ENCODE data around the gene POT1.

Gene POT1

DNA sequence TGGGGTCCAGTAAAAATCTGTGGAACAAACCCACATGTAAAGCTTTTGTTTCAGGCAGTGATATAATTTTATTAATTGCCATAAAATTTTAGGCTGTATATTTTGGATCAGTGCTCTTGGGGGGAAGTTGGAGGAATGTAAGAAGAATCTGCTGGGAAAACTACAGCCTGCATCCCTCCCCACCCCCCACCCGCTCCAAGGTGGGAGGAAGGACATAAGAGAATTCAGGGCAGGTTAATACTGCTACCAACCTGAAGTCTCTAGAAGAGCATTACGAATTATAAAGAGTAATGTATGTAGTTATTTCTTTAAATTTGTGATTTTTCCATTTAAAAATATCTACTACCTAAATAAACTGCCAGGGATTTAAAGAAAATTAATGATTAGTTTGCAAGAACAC is 116.9 kb downstream of the POT1 start:
- in situ Hi-C loops (cut with MboI; ENCODE audit: low sequenced_read_pairs) = no loop called here

DNA sequence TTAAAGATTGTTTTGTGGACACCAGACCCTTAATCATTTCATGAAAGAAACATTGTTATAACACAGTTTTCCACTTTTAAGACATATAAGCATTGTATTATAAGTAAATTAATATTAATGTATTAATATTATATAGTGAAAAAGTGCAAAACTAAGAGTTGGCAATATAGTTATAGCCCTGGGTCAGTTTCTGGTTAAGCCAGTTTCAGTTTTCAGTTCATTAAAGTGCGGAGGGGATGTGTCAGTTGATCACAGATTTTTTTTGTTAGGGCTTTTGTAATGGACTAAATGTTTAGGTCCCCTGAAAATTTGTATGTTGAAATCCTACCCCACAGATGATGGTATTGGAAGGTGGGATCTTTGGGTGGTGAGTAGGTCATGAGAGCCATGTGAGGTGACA is 118.3 kb downstream of the POT1 start:
- in situ Hi-C loops (cut with MboI; ENCODE audit: low sequenced_read_pairs) = no loop called here

DNA sequence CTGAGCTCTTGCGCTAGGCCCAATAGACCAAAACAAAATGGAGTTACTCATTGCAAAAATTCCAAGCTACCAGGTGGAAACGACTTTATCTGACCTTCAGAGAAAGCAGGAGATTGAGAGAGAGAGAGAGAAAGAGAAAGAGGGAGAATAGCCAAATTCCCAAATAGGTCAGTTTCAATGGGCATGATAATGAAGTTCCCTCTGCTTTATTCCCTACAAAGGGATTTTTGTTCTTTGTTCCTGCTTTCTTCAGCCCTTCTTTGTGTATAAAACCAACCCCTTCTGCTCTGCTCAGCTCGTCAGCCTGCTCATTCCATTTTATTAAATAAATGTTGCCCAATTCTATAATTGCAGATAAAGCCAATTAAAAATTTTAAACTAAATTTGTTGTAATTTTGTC is 119.0 kb downstream of the POT1 start:
- in situ Hi-C loops (cut with MboI; ENCODE audit: low sequenced_read_pairs) = no loop called here

DNA sequence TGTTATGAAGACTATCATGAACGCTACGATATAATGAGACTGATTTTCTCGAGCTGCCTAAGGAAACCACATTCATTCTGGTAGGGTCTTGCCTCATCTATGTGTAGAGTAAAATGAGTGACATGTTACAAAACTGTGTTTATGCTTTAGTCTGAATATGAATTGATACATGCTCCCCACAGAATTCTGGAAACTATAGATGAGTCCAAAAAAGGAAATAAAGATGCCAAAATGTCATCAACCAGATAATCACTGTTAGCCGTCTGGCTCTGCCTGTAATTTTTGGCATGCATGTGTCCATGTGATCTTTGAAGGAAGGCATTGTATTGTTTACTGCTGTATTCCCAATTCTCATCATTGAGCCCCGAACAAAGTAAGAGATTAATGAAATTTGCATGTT is 121.4 kb downstream of the POT1 start:
- in situ Hi-C loops (cut with MboI; ENCODE audit: low sequenced_read_pairs) = no loop called here

DNA sequence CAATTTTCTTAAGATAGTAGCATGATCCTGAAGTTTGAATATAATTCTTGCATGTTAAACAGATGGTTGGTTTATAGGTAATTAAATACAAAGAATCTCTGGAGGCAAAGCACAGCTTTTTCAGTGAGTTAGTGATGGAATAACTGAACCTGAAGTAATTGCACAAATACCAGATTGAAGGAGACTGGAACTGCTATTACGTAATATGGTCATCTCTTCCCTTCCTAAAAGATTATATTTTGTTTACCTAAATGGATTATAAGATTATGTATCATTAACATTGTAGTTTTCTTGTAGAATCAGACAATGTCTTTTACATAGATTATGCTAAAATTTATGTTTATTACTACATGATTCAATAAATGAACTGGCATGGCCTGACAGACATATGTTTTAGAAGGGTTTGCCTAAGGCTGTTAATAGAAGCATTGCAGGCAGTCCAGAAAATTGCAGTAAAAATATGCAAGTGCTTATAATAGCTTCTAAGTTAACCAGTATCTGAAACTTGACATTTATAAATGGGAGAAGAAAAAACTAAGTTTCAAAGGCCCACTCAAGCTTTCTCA is 128.2 kb downstream of the POT1 start:
- in situ Hi-C loops (cut with MboI; ENCODE audit: low sequenced_read_pairs) = no loop called here

DNA sequence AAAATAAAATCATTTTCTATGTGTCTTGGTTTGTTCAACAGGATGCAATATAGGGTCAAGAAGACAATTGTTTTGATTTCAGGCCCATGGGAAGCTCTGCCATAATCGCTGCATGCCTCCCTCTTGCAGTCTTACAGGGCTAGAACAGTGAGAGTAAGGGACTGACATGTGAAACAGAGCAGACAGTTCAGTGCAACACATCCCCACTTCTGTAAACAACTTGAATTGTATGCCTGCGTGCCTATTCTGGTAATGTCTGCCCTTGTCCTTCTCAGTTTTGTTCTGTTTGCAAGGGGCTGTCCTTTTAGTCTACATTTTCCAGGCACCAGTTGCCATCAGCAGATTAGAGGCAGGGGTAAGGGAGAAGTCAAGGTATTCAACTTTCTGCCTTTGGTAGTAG is 129.2 kb downstream of the POT1 start:
- in situ Hi-C loops (cut with MboI; ENCODE audit: low sequenced_read_pairs) = no loop called here

DNA sequence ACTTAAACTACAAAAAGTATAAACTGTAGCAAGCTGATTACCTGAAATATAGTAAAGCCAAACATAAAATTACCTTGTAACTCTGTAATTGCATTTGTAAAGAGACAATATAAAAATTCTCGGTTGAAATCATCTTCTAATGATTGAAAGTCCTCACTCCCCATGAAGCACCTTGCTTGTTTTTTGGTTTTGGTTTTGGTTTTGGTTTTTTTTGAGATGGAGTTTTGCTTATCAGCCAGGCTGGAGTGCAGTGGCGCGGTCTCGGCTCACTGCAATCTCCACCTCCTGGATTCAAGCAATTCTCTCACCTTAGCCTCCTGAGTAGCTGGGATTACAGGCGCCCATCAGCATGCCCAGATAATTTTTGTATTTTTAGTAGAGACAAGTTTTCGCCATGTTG is 130.2 kb downstream of the POT1 start:
- in situ Hi-C loops (cut with MboI; ENCODE audit: low sequenced_read_pairs) = no loop called here

DNA sequence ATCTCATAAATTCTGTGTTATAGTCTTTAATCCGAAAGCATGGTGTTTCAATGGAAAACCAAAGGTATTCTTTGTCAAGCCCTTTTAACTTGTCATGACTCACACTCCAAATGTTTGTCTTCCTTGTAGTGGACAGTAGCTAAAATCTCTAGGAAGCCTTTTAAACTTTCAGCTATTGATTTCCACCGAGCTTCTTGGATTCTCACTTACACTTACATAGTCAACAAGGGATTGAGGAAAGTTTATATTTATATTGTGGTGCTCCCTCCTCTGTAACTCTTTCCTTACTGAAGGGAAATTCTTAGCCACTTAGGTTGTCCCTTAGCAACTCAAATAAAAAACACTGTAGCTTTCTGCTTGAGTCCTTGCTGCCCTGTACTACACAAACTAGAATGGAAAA is 132.9 kb downstream of the POT1 start:
- in situ Hi-C loops (cut with MboI; ENCODE audit: low sequenced_read_pairs) = no loop called here

DNA sequence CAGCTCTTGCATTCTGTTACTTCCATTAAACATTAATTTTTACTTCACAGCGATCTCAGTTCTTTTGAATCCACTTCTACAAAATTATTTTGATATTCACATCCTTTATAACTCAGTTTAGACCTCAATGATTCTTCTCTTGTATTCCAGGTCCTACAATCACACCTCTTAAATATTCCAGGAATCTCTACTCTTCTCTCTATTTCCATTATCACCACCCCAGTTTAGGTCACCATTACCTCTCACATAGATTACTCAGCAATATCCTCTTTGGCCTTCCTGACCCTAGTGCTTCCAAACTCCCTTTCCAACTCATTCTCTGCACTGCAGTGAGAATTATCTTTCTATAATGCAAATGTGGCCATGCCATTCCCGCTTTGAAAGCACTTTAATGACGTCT is 136.9 kb downstream of the POT1 start:
- in situ Hi-C loops (cut with MboI; ENCODE audit: low sequenced_read_pairs) = no loop called here

DNA sequence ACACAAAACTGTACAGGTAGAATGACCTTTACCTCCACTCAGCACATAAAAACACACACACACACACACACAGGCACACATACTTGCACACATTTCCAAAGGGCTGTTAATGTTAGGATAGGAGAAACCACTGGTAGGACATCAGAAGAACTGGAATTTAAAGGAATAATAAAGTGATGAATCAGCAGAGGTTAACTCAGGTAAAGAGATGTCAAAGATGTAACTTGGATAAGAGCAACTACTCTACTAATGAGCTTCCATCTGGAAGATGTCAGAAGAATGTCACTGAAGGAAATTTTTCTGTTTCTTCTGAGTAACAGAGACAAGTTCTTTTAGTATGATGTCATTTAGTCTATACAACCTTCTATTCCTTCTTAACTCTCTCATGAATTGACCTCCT is 137.6 kb downstream of the POT1 start:
- in situ Hi-C loops (cut with MboI; ENCODE audit: low sequenced_read_pairs) = no loop called here

DNA sequence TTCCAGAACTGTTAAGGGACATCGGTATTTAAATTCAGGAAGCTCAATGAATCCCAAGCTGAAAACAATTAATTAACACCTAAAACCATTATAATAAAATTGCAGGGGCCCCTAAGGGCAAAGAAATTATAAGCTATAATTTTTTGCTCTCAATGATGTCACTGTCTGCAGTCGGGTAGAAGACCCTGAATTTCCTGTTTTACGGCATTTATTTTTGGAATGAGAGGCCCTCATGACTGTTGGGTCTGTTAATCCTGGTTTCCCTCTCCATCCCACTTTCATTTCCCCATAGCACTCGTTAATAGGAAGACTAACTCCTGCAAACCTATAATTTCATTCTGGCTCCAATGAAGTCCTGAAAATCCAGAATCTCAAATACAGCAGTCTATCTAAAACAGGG is 138.2 kb downstream of the POT1 start:
- in situ Hi-C loops (cut with MboI; ENCODE audit: low sequenced_read_pairs) = no loop called here

DNA sequence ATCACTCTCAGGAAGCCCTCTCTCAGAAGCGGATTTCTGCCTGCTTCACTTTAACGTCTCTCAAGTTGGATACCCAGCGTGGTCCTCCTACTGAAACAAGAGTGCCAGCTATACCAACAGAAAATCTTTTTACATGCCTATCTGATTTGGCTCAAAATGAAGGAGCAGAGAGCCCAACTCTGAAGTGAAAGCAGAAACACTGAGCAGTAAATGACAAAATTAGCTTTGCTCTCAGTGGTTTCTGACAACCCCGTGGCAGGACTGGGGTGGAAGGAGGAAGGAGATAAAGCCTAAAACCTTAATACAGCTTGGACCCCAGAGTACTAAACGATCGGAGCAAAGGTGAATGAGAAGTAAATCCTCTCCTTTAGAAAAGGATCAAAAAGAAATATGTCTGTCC is 139.0 kb downstream of the POT1 start:
- in situ Hi-C loops (cut with MboI; ENCODE audit: low sequenced_read_pairs) = no loop called here

DNA sequence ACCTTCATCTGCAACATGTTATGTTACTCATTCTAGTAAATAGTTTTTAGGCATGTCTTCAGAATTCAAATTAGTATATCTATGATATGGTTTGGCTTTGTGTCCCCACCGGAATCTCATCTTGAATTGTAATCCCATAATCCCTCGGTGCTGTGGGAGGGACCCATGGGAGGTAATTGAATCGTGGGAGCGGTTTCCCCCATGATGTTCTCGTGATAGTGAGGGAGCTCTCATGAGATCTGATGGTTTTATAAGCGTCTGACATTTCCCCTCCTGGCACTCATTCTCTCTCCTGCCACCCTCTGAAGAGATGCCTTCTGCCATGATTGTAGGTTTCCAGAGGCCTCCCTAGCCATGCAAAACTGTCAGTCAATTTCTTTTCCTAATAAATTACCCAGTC is 143.6 kb downstream of the POT1 start:
- in situ Hi-C loops (cut with MboI; ENCODE audit: low sequenced_read_pairs) = no loop called here

DNA sequence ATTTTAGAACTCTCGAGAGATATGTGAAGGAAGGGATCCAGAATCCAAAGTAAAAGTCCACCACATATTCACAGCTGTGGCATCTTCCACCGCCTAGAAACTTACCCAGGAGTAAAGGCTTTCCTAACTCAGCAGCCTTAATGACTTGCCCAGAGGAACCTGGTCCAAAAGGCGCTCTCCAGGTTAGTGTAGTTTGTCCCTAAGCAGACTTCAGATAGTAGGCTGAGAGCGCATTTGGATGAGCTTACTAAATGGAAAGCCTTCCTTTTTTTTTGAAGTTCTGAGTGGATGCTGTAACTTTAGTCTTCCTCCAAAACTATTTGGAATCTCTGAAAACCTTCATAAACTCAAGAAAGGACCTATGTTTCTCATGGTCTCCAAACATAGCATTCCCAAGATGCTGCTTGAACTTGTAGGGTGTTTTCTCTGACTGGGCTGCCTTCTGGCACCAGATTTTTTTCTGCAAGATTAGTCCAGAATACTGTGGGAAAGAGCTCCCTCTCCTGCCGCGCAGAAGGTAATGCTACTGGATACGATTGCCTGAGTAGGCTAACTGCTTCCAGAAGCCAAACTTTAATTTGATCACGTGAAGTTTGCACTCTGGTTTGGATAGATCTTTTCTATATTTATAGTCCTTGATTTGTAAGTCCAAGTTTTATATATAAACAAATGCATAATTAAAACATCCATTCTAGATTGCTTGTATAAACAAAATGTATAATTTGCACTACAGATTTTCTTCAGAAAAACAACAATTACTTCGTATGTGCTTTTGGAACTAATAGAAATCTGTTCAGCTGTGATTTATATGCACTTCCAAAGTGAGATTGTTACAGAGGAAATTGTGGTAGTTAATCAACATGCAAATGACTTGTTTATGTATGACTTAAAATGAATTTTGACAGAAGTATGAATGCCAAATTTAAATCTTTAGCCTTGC is 144.5 kb downstream of the POT1 start:
- in situ Hi-C loops (cut with MboI; ENCODE audit: low sequenced_read_pairs) = no loop called here

DNA sequence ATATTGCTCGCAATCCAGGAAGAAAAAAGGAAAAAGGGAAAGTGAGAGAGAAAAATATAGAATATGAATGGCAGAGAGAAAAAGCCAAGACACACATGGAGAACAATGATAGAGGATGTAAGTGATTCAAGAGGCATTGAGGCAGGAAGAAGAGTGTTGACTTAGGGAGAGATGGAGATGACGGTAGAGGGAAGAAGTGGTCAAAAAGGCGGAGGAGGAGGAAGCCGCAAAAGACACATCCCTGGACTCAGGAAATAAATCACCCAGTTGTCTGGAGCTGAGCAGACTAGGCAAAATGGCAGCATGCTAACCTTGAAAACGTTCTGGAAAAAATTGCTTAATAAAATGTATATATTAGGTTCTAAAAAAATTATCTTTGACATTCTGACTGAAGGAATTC is 146.4 kb downstream of the POT1 start:
- in situ Hi-C loops (cut with MboI; ENCODE audit: low sequenced_read_pairs) = no loop called here

DNA sequence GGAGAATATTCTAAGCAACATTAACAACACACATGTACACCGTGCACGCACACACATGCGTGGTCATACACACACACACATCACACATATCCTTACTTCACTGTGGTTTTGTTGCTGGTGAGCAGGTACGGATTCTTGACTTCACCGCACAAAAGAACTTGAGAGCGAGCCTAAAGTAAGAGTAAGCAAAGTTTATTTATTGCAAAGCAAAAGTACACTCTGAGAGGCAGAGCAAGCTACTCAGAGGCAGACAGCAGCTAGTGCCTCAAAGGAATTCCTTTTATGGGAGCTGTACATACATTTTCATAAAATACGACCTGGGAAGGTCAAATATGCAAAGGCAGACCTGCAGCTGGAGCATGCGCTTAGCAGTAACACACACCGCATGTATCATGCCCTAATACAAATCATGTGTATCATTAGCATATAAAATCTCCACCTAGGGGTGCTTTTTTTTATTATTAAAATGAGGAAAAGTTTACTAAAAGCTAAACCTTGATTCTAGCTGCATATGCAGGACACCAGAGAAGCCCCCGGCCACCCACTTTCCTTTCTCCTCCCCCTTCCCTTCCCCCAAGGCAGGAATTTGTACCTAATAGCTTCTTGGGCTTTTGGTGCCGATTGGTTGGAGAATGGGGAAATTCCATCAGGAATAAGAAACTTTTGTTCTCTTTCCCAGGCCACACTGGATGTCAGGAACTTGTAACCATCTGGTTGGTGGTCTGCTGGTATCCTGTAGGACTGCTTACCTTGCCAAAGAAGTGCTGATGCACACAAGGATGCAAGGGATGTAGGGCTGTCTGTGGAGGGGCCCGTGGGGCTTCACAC is 147.5 kb downstream of the POT1 start:
- in situ Hi-C loops (cut with MboI; ENCODE audit: low sequenced_read_pairs) = no loop called here

DNA sequence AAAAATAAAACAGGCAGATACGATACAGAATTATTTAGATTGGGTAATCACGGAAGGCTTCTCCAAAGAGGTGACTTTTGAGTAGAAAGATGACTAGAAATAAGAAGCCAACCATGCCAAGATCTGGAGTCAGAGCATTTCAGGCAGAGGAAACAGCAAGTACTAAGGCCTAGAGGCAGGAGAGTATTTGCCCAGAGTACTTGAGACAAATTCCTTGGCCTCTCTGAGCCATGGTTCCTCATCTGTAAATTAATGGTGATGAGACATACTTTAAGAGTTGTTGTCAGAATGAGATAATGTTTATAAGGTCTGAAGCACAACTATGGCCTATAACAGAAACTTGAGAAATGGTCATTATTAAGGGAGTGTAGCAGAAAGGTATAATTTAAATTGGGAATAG is 148.2 kb downstream of the POT1 start:
- in situ Hi-C loops (cut with MboI; ENCODE audit: low sequenced_read_pairs) = no loop called here

DNA sequence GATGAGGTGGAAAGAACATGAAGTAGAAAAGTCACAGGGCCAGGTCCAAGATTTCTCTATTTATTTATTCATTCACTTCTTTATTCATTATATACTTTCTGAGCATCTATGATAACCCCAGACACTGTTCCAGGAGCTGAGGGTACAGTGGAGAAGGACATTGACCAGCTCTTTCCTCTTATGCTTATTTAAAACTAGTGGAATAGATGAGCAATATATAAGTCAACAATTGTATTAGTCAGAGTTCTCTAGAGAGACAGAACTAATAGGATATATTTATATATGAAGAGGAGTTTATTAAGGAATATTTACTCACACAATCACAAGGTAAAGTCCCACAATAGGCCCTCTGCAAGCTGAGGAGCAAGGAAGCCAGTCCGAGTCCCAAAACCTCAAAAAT is 149.0 kb downstream of the POT1 start:
- in situ Hi-C loops (cut with MboI; ENCODE audit: low sequenced_read_pairs) = no loop called here

DNA sequence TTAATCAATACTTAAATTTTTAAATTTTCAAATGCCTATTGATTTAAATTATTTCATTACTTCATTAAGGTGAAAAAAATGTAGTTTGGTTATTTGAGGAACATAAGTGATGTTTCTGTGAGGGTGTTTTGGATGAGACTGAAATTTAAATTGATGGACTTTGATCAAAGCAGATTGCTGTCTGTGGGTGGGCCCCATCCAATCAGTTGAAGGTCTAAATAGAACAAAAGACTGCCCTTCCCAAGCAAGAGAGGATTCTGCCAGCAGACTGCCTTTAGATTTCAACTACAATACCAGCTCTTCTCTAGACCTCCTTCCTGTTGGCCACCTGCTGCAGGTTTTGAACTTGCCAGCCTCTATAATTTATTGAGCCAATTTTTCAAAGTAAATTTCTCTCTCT is 149.6 kb downstream of the POT1 start:
- in situ Hi-C loops (cut with MboI; ENCODE audit: low sequenced_read_pairs) = no loop called here

DNA sequence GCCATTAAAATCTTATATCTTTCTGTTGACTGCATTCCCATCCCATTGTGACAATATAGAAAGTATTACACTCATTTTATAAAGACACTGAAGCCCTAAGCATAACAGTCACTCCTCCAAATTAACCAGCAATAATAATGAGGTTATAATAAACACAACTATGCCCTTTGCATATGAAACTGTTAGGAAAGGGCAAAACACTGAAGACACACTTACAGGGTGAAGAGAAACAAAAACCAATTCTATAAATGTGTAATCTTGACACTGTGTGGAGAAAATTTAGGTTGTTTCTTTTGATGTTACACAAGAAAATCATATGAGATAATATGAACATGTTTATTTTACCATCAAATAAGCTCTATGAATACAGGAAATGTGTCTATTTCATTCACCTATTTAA is 150.0 kb downstream of the POT1 start:
- in situ Hi-C loops (cut with MboI; ENCODE audit: low sequenced_read_pairs) = no loop called here

DNA sequence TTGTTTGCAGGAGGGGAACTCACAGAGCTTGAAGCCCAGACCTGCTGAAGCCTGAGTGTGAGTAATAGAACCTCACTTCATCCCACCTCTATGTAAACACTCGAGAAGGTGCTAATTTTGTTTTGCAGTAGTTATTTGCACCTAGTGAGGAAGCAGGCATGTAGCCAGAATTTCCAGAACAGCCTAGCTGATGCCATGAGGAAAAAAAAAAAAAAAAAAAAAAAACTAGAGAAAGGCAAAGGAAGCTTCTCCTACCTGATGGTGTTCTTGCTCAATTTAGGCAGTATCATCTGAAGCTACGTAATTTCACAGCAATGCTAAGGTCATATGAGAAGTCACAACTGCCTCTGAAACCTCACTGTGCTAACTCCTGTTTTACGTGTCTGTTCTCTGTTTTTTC is 150.4 kb downstream of the POT1 start:
- in situ Hi-C loops (cut with MboI; ENCODE audit: low sequenced_read_pairs) = no loop called here

DNA sequence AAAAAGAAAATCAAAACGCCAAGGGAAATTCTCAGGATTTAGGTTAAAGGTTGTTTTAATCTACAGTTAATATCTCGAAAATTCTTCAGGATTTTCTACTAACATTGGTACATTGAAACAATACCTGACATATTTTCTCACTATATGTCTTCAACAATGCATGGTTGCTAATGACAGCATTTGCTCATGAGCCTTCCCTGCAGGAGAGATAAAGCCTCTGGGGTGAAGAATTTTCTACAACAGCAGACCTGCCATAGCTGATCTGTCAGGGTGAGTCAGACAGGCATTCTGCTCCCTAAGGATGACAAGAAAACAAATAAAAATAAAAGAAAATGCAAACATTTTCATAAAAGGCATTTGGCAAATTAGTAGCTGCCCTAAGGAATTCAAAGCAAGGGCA is 152.4 kb downstream of the POT1 start:
- in situ Hi-C loops (cut with MboI; ENCODE audit: low sequenced_read_pairs) = no loop called here

Measured in HL-60/S4 treated with phorbol 12-myristate 13-acetate at 8.2 ng/mL for 4 days and 3 days (cell line).